HG02884 (cell line): ENCODE measurements around the gene RGS6.

Experiments
- ATAC-seq: cut with Tn5 transposase; IDR thresholded peaks from one replicate; pipeline ENCODE4 v1.9.1; 2021; ENCODE audit warnings: mild to moderate bottlenecking, moderate library complexity; ENCODE audit not compliant: unreplicated experiment

Gene RGS6

GRCh38 chr14:72154645-72155378 is 222.6 kb downstream of the RGS6 start:
- ATAC-seq: no peak

- no peak for ATAC-seq
Observed at GRCh38 chr14:72155379-72155993, 223.3 kb downstream of the RGS6 start.

- no peak for ATAC-seq
Observed at GRCh38 chr14:72164420-72165228, 232.4 kb downstream of the RGS6 start.

- no peak for ATAC-seq
Observed at GRCh38 chr14:72165229-72165698, 233.0 kb downstream of the RGS6 start.

GRCh38 chr14:72169521-72169920 is 237.3 kb downstream of the RGS6 start:
- no peak for ATAC-seq

- ATAC-seq: no peak
Observed at GRCh38 chr14:72172049-72172448, 239.8 kb downstream of the RGS6 start.

- ATAC-seq: no peak
Observed at GRCh38 chr14:72172597-72172996, 240.4 kb downstream of the RGS6 start.

GRCh38 chr14:72173038-72173720 is 240.9 kb downstream of the RGS6 start:
- ATAC-seq: no peak

- no peak for ATAC-seq
Observed at GRCh38 chr14:72177251-72177650, 245.0 kb downstream of the RGS6 start.

GRCh38 chr14:72178517-72178916 is 246.3 kb downstream of the RGS6 start:
- ATAC-seq: no peak

GRCh38 chr14:72182708-72183432 is 250.6 kb downstream of the RGS6 start:
- no peak for ATAC-seq

GRCh38 chr14:72183631-72184030 is 251.4 kb downstream of the RGS6 start:
- ATAC-seq: no peak

GRCh38 chr14:72186523-72186922 is 254.3 kb downstream of the RGS6 start:
- ATAC-seq: no peak

- ATAC-seq: no peak
Observed at GRCh38 chr14:72196237-72197015, 264.2 kb downstream of the RGS6 start.

- ATAC-seq: no peak
Observed at GRCh38 chr14:72201645-72202044, 269.4 kb downstream of the RGS6 start.

GRCh38 chr14:72213424-72213823 is 281.2 kb downstream of the RGS6 start:
- ATAC-seq: no peak

- no peak for ATAC-seq
Observed at GRCh38 chr14:72215080-72215479, 282.9 kb downstream of the RGS6 start.

- ATAC-seq: no peak
Observed at GRCh38 chr14:72217135-72217534, 284.9 kb downstream of the RGS6 start.

- ATAC-seq: no peak
Observed at GRCh38 chr14:72222046-72222445, 289.8 kb downstream of the RGS6 start.

GRCh38 chr14:72236629-72237028 is 304.4 kb downstream of the RGS6 start:
- ATAC-seq: no peak
